ENCODE measurements around the gene ITM2C. TPM values are rescaled to one million over a fixed set of nuclear protein-coding genes. Genes with fewer than 3 reads are reported as not detected.

Gene ITM2C, protein sequence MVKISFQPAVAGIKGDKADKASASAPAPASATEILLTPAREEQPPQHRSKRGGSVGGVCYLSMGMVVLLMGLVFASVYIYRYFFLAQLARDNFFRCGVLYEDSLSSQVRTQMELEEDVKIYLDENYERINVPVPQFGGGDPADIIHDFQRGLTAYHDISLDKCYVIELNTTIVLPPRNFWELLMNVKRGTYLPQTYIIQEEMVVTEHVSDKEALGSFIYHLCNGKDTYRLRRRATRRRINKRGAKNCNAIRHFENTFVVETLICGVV
- 10 to 100 TPM; 50.4 to 55.0 TPM for total RNA-seq

DNA sequence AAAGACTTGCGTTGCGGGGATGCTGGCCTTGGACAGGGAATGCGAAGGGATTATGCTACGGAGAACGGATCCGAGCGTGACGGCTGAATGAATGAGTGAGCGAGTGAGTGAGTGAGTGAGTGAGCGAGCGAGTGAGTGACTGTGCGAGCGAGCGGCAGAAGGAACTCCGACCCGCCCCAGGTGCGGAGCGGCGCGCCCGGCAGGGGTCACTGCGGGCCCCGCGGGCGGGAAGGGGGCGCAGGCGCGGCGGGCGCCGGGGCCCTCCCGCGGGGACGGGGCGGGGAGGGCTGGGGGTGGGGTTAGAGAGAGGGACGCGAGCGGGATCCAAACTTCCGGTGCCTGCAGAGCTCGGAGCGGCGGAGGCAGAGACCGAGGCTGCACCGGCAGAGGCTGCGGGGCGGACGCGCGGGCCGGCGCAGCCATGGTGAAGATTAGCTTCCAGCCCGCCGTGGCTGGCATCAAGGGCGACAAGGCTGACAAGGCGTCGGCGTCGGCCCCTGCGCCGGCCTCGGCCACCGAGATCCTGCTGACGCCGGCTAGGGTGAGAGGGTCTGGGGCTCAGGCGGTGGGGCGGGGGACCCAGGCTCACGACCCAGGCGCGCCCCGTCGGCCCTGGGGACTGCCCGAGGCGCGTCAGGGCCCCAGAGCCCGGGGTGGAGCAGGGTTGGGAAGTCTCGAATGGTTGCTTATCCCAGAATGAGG is at the start of gene ITM2C:
ITM2C (plus strand) TSS at position 338 of the 702 bp plus-strand sequence; CDS start at position 422, 84 bp downstream.
- CTCF ChIA-PET, result interaction anchor here (0.6 to 1.4 kb wide), 10 partner anchors 13 to 121 kb away, joined by 3 to 5 read pairs (median 3); no protein-coding TSS in a partner anchor
- POLR2A ChIA-PET, result interaction anchor here (1.1 to 1.4 kb wide), 2 partner anchors 12 to 41 kb away, joined by 4 to 5 read pairs; no protein-coding TSS in a partner anchor

- CTCF ChIA-PET, result interaction anchor here (1.5 to 1.7 kb wide), 2 partner anchors 8 to 255 kb away, joined by 3 to 5 read pairs; no protein-coding TSS in a partner anchor
- POLR2A ChIA-PET, result no interaction called here
Observed at GRCh38 chr2:230815088-230815487, 49.7 kb upstream of the ITM2C start.

DNA sequence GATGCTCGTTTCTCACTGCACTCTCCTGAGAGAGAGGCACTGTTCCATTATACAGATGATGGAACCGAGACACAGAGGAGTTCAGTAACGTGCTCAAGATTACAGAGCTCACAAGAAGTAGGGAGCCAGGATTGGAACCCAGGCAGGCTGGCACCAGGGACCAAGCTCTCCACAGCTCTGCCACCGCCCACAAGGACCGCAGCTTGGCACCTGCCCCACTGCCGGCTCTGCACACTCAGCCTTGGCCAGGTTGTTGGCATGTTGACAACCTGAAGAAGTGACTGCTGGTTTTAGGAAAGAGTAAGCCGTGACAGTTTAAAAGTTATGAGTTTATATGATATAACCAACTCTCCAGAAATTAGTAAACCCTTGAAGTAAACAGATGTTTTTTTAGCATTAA is 48.0 kb upstream of the ITM2C start:
- POLR2A ChIA-PET, result no interaction called here

DNA sequence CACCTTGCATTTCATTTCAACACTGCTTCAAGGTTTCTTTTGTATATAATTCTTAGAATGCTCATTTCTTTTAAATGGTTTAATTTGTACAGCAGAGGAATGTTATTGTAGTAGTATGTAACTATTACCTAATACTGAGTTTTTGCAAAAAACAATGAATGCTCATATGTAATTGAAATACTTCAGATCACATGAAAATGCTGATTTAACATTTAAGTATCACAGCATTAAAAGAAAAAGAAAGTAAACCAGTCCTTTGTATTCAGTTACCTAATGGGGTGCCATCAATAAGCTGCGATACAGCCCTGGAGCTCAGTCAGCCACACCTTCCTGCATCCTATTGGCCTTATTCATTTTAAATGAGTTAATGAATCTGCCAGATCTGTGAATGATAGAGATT is 45.3 kb upstream of the ITM2C start:
- ChIA-PET CTCF (interaction anchor here (1.1 kb wide), 1 partner anchor 167 kb away, joined by 3 read pairs; no protein-coding TSS in a partner anchor), POLR2A (no interaction called here)

More for the DNA sequence above, 48.0 kb upstream of the ITM2C start:
- CTCF ChIA-PET, result interaction anchor here (0.7 to 1.1 kb wide), 3 partner anchors 11 to 171 kb away, joined by 3 read pairs; no protein-coding TSS in a partner anchor

DNA sequence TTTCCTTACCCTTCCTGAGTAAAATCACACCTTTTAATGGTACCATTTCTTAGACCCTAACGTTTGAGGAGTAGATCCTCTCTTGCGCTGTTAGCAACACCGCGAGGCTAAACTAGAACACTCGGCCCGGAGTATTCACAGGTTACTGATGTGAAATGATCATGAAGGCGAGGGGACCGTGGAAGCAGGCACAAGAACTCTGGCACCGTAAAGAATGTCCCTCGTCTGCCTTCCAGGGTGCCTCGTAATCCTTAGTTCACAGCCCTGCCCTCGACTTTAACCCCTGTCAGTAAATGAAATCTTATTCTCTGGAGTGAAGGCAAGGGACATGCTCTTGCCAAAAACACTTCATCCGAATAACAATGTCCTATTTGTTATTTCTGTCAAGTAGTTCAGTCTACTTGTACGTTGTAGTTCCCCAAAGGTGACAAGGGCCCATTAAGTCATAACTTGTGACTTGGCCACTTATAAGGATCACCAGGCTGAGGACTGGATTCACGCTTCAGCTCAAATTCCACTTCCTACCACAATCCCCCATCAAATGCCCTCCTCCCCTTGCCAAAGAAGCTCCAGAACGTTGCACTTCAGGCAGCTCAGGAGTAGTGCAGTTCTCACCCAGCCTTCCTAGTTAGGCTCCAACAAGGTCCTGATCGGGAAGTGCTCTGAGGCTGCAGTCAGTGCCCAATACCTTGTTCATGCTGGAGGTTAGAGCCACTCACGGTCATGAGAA is 43.3 kb upstream of the ITM2C start:
- ChIA-PET POLR2A (no interaction called here), CTCF (interaction anchor here (0.8 to 1.7 kb wide), 4 partner anchors 10 to 93 kb away, joined by 3 to 5 read pairs (median 4); no protein-coding TSS in a partner anchor)

GRCh38 chr2:230821991-230822520 is 42.7 kb upstream of the ITM2C start:
- ChIA-PET POLR2A (no interaction called here), CTCF (interaction anchor here (0.7 to 1.7 kb wide), 6 partner anchors 8 to 92 kb away, joined by 3 to 5 read pairs (median 3); no protein-coding TSS in a partner anchor)

GRCh38 chr2:230823264-230823964 is 41.3 kb upstream of the ITM2C start:
- CTCF ChIA-PET, result interaction anchor here (0.5 to 3.2 kb wide), 15 partner anchors 9 to 1054 kb away, joined by 3 to 34 read pairs (median 4); no protein-coding TSS in a partner anchor
- POLR2A ChIA-PET, result no interaction called here

DNA sequence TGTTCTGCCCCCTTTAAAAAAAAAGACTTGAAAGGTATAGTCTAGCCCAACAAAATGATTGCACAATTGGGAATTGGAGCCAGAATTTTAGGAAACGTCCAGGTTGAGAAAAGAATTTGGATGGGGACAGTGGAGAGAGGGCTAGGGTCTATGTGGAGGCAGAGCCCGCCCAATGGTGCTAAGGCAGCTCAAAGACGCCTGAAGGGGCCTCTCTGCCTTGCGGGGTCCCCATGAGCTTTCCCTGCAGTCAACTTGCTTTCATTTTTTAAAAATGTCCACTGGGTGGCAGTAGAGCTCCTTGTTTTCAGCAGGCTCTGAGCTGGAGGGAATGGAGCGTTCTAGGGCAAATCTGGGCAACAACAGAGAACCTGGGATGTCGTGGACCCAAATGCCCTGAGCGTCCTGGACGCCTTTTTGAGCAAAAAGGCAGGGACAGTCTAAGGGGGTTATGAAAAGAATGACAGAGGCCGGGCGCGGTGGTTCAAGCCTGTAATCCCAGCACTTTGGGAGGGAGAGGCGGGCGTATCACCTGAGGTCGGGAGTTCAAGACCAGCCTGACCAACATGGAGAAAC is 40.2 kb upstream of the ITM2C start:
- ChIA-PET POLR2A (interaction anchor here (0.5 to 0.9 kb wide), 2 partner anchors 23 to 165 kb away, joined by 3 to 9 read pairs; no protein-coding TSS in a partner anchor), CTCF (interaction anchor here (0.6 to 3.2 kb wide), 23 partner anchors 8 to 258 kb away, joined by 3 to 34 read pairs (median 3); partner anchors contain the start of genes PSMD1 and SPATA3)

DNA sequence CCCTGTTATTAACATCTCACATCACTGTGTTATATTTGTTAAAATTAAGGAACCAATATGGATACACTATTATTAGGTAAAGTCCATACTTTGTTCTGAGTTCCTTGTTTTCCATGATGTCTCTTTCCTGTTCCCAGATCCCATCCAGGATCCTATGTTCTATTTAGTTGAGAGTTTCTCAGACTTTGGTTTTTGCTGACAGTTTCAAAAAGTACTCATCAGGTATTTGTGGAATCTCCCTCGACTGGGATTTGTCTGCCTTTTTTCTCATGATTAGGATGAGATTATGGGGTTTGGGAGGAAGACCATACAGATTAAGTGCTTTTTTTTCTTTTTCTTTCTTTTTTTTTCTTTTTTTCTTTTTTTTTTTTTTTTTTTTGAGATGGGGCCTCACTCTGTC is 39.4 kb upstream of the ITM2C start:
- CTCF ChIA-PET, result interaction anchor here (1.0 to 3.2 kb wide), 3 partner anchors 25 to 228 kb away, joined by 3 to 34 read pairs (median 27); no protein-coding TSS in a partner anchor
- POLR2A ChIA-PET, result no interaction called here

- POLR2A ChIA-PET, result no interaction called here
- CTCF ChIA-PET, result interaction anchor here (0.5 to 1.7 kb wide), 4 partner anchors 11 to 813 kb away, joined by 3 to 6 read pairs (median 3); no protein-coding TSS in a partner anchor
Observed at GRCh38 chr2:230827774-230828271, 36.9 kb upstream of the ITM2C start.

DNA sequence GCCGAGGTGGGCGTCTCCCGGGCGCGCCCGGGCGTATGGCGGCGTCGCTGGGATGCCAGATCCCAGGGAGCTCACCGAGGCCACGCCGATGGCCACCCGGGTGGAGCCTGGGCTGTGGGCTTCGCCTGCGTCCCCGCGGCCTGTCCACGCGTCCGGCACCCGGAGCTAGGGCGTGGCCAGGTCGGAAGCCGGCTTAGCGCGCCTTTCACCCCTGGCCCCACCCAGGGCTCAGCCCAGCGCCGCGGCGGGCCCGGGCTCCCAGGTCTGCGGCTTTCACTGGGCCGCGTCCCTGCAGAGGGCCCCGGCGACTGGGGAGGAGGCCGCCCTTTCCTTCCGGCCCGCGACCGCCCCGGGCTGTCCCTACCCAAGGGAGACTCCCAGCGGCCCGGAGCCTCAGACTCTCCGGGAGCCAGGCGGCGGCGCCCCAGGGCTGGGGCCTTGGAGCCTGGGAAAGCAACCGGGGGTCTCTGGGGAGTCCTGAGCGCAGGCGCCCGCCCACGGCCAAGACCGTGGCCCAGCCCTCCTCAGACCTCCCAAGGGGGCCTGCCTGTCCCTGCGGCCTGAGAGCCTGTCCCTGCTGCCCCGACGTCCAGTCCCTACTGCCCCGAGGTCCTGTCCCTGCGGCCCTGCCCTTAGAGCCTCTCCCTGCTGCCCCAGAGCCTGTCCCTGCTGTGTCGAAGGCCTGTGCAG is 36.3 kb upstream of the ITM2C start:
- ChIA-PET POLR2A (interaction anchor here (0.6 kb wide), 1 partner anchor 622 kb away, joined by 3 read pairs; no protein-coding TSS in a partner anchor), CTCF (interaction anchor here (1.1 to 1.7 kb wide), 2 partner anchors 11 to 159 kb away, joined by 3 to 6 read pairs; no protein-coding TSS in a partner anchor)

- CTCF ChIA-PET, result interaction anchor here (1.7 kb wide), 1 partner anchor 158 kb away, joined by 6 read pairs; no protein-coding TSS in a partner anchor
- POLR2A ChIA-PET, result no interaction called here
Observed at GRCh38 chr2:230829293-230829692, 35.4 kb upstream of the ITM2C start.

GRCh38 chr2:230829959-230830358 is 34.8 kb upstream of the ITM2C start:
- ChIA-PET POLR2A (no interaction called here), CTCF (no interaction called here)

DNA sequence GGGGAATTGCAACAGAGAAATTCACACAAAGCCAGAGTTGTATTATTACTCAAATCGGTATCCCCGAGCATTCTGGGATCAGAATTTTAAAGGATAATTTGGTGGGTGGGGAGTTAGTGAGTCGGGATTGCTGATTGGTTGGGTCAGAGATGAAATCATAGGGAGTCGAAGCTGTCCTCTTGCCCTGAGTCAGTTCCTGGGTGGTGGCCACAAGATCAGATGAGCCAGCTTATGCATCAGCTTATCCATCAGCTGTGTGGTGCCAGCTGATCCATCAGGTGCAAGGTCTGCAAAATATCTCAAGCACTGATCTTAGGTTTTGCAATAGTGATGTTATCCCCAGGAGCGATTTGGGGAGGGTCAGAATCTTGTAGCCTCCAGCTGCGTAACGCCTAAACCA is 34.3 kb upstream of the ITM2C start:
- POLR2A ChIA-PET, result no interaction called here

GRCh38 chr2:230840301-230840700 is 24.4 kb upstream of the ITM2C start:
- CTCF ChIA-PET, result interaction anchor here (0.7 to 1.8 kb wide), 4 partner anchors 11 to 682 kb away, joined by 3 to 4 read pairs (median 4); partner anchors contain the start of gene ITM2C
- POLR2A ChIA-PET, result no interaction called here

More for the DNA sequence above, 34.3 kb upstream of the ITM2C start:
- CTCF ChIA-PET, result interaction anchor here (1.0 to 1.4 kb wide), 2 partner anchors 9 to 18 kb away, joined by 3 read pairs; no protein-coding TSS in a partner anchor

DNA sequence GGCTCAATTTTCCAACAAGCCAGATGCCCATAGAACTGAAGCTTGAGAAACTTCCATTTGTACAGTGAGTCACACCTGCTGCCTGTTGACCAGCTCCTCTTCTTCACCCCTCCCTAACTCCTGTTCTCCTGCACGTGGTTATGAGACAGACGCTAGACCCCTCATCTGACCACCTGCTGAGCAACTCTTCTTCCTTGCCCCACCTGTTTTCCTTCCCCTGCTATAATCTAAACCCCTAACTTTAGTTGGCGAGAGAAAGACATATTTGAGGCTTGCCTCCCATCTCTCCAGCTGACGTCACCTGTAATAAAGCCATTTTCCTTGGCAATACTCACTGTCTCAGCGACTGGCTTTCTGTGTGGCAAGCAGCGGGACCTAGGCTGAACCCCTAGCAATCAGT is 22.3 kb upstream of the ITM2C start:
- CTCF ChIA-PET, result no interaction called here

GRCh38 chr2:230843132-230843531 is 21.6 kb upstream of the ITM2C start:
- POLR2A ChIA-PET, result no interaction called here
- CTCF ChIA-PET, result interaction anchor here (0.6 kb wide), 1 partner anchor 141 kb away, joined by 3 read pairs; no protein-coding TSS in a partner anchor

More for the DNA sequence above, 22.3 kb upstream of the ITM2C start:
- POLR2A ChIA-PET, result no interaction called here

All from activated CD8-positive, alpha-beta memory T cell treated with anti-CD3 and anti-CD28 coated beads for 36 hours (primary cell).